GM21576 (cell line): ENCODE data around the gene SUCLG2.
"Not testable (repeated sequence)": the region's sequence is repeated elsewhere in the genome, so short reads cannot be mapped to it uniquely, and the experiment has no call there.

Experiments used
- ATAC-seq: cut with Tn5 transposase; IDR thresholded peaks from one replicate; pipeline ENCODE4 v1.9.1; 2021; ENCODE audit warnings: mild to moderate bottlenecking, moderate library complexity; ENCODE audit not compliant: unreplicated experiment

SUCLG2 gene

GRCh38 chr3:67561667-67562394, 92.6 kb downstream of the SUCLG2 start:
- ATAC-seq = no peak

- ATAC-seq = no peak
Observed at GRCh38 chr3:67561266-67561665, 93.1 kb downstream of the SUCLG2 start.

GRCh38 chr3:67559029-67559605, 95.3 kb downstream of the SUCLG2 start:
- ATAC-seq = no peak

DNA sequence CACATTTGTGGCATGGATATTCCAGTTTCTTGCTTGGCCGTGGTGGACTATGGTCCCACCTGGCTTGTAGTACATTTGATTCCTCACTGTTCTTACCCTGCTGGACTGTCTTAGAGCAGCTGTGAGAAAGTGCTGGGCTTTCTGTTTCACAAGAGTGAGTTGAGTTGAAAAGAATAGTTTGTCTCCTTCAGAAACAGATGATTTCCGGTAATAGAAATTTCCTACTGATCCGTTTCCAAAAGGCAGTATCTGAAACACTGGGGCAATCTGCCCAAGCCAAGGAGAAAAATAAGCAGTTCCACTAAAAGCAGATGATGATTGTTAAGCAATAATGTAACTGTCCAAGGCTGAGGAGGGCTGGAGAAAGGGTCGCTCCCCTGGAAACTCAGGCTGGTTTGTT, 96.0 kb downstream of the SUCLG2 start:
- no peak for ATAC-seq

- no peak for ATAC-seq
Observed at GRCh38 chr3:67557848-67558355, 96.5 kb downstream of the SUCLG2 start.

DNA sequence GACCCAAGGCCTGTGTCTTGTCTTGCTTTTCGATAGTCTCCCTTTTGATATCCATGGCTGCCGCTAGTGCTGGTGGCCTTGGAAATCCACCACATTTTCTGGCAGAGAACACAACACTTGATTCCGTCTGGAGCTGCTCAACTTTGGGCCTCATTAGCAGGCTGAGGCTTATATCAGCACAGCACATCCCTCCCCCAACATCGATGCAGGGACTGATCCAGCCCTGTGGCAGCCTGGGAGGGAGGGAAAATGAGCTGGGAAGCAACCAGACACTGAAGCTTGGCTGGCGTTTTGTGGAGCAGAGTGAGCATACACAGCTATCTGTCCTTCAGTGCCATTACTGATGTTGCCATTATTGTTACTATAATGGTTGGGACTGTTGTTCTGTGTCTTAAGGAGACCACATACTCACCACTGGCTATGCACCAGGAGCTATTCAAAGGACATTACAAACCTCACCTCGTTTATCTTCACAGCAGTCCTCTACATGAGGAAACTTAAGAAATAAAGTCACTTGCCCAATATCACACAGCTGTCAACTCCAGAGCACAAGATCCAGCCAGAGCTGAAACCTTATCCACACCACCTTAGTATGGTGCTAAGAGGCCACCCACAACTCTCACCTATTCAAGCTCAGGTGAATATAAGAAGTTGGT, 102.9 kb downstream of the SUCLG2 start:
- no peak for ATAC-seq

- no peak for ATAC-seq
Observed at GRCh38 chr3:67550541-67550940, 103.9 kb downstream of the SUCLG2 start.

DNA sequence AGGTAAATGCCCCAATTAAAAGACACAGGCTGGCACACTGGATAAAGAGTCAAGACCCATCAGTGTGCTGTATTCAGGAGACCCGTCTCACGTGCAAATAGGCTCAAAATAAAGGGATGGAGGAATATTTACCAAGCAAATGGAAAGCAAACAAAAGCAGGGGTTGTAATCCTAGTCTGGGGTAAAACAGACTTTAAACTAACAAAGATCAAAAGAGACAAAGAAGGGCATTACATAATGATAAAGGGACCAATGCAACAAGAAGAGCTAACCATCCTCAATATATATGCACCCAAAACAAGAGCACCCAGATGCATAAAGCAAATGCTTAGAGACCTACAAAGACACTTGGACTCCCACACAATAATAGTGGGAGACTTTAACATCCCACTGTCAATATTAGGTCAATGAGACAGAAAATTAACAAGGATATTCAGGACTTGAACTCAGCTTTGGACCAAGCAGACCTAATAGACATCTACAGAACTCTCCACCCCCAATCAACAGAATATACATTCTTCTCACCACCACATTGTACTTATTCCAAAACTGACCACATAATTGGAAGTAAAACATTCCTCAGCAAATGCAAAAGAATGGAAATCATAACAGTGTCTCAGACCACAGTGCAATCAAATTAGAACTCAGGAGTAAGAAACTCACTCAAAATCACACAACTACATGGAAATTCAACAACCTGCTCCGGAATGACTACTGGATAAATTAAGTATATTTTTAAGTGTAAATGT, 111.7 kb downstream of the SUCLG2 start:
- ATAC-seq = not testable (repeated sequence)

- no peak for ATAC-seq
Observed at GRCh38 chr3:67540198-67540894, 114.1 kb downstream of the SUCLG2 start.

- ATAC-seq = not testable (repeated sequence)
Observed at GRCh38 chr3:67537203-67537602, 117.2 kb downstream of the SUCLG2 start.

- ATAC-seq = no peak
Observed at GRCh38 chr3:67535006-67535405, 119.4 kb downstream of the SUCLG2 start.

- ATAC-seq = no peak
Observed at GRCh38 chr3:67534594-67534993, 119.8 kb downstream of the SUCLG2 start.

GRCh38 chr3:67531181-67532101, 123.0 kb downstream of the SUCLG2 start:
- ATAC-seq = no peak

GRCh38 chr3:67529915-67530314, 124.5 kb downstream of the SUCLG2 start:
- no peak for ATAC-seq

- no peak for ATAC-seq
Observed at GRCh38 chr3:67529337-67529736, 125.1 kb downstream of the SUCLG2 start.

GRCh38 chr3:67526246-67526645, 128.2 kb downstream of the SUCLG2 start:
- no peak for ATAC-seq

DNA sequence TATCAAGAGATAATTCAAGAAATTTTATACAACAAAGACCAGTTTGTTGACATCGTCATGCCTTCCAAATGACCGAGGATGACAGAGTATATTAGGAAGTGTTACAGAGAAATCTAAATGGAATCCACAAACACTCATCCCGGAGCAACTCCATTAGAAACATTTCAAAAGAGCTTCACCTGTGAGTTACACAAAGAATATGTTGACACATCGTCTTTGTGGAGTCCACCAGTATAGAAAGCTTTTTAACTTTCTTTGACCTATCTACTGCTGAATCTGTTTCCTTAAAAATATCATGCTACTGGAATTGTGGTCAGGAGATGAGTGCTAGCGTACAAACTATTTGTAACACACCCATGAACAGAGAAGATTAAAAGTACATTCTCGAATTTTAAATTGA, 130.4 kb downstream of the SUCLG2 start:
- ATAC-seq = no peak

DNA sequence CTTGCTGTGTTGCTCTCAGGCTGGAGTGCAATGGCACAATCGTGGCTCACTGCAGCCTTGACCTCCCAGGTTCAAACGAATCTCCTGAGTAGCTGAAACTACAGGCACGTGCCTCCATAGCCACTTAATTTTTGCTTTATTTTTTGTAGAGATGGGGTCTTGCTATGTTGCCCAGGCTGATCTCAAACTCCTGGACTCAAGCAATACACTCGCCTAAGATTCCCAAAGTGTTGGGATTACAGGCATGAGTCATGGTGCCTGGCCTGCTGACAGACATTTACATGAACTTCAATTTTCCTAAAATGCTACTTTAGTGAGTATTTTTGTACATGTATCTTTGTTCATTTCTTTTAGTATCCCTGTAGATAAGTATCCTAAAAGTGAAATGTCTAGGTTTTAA, 132.3 kb downstream of the SUCLG2 start:
- no peak for ATAC-seq

GRCh38 chr3:67521053-67521646, 133.3 kb downstream of the SUCLG2 start:
- ATAC-seq = peak; percentile 75
